Upper lobe of left lung (tissue), 6 donors: ENCODE results near the gene LAMA3. TPM values are rescaled to one million over a fixed set of nuclear protein-coding genes. Genes with fewer than 3 reads are reported as not detected.

Experiments
- ATAC-seq, 2 donors: fragments of 200-7000 bp; cut with Tn5 transposase; one replicate each; pipeline ENCODE4 v1.9.1; 2022; ENCODE audit warnings: mild to moderate bottlenecking in 2 of 2, moderate library complexity in 2 of 2; ENCODE audit not compliant: low FRiP score in 2 of 2
- DNase-seq, 2 donors: peaks; one replicate each; pipeline ENCODE4 v3.0.0-alpha.2; 2019 to 2020
- H3K27ac ChIP-seq, 4 donors: fragments of 200-600 bp; sonication (generic); one replicate each; pipeline ENCODE4 v1.5.1; 2016 to 2019
- H3K27me3 ChIP-seq, 4 donors: fragments of 200-600 bp; sonication (generic); one replicate each; pipeline ENCODE4 v1.5.1; 2017 to 2019
- H3K36me3 ChIP-seq, 4 donors: fragments of 200-600 bp; sonication (generic); one replicate each; pipeline ENCODE4 v1.5.1; 2016 to 2019
- H3K4me1 ChIP-seq, 4 donors: fragments of 200-600 bp; sonication (generic); one replicate each; pipeline ENCODE4 v1.5.1; 2018 to 2019
- H3K4me3 ChIP-seq, 4 donors: fragments of 200-600 bp; sonication (generic); one replicate each; pipeline ENCODE4 v1.5.1; 2017 to 2019; ENCODE audit warnings: mild to moderate bottlenecking in 2 of 4, moderate library complexity in 1 of 4
- H3K9me3 ChIP-seq, 4 donors: fragments of 200-600 bp; sonication (generic); one replicate each; pipeline ENCODE4 v1.5.1; 2018 to 2019
- CTCF ChIP-seq, 6 experiments: fragments of 450-650 bp in 4 of 6; fragments of 200-600 bp in 2 of 6; sonication (generic) in 2 of 6; IDR thresholded peaks; one replicate each; pipeline ENCODE4 v1.5.1; 2016 to 2019; ENCODE audit warnings: antibody characterized with exemption in 6 of 6
- EP300 ChIP-seq, 4 donors: sonication (generic); formaldehyde crosslinking; IDR thresholded peaks; one replicate each; pipeline ENCODE4 v1.5.1; 2017; ENCODE audit warnings: antibody characterized with exemption in 4 of 4, control low read depth in 2 of 4
- POLR2A ChIP-seq, 4 donors: fragments of 450-650 bp; IDR thresholded peaks; one replicate each; pipeline ENCODE4 v1.5.1; 2016 to 2017; ENCODE audit warnings: antibody characterized with exemption in 4 of 4, mild to moderate bottlenecking in 2 of 4
- POLR2AphosphoS5 ChIP-seq, 2 donors: sonication (generic); formaldehyde crosslinking; IDR thresholded peaks; one replicate each; pipeline ENCODE4 v1.5.1; 2017; ENCODE audit warnings: antibody characterized with exemption in 2 of 2
- WGBS, 2 donors: methylation state at CpG; one replicate each; pipeline ENCODE4 v1.1.5; 2017 to 2018; 5-methylcytosine and 5-hydroxymethylcytosine counted together
- total RNA-seq, 6 donors: library from RNA; depleted of rRNA in 4 of 6; stranded (reverse); fragments of >200 nt in 4 of 6; gene quantifications; one replicate each; pipeline versions ENCODE4 v1.1.0 to v1.2.1, GENCODE V29; 2016 to 2021
- donor health status: DM: no; HTN: no; CAD: no; lungs with moderate emphysema.
- donor health status: DM: no; HTN: yes; CAD: no; lungs with severe emphysema.

The LAMA3 gene
- total RNA-seq, 6 donors from 2014 or later: 88.2 to 202 (median 141) TPM

- Histone ChIP-seq H3K27me3 (no peaks in the 10 kb centered on the region), H3K9me3 (no peaks in the 10 kb centered on the region), H3K4me1 (no peaks in the 10 kb centered on the region), H3K27ac (no peak overlapping the region), H3K4me3 (no peak overlapping the region), H3K36me3 (no peaks in the 10 kb centered on the region)
- TF ChIP-seq POLR2AphosphoS5 (IDR thresholded peaks at IDR 0.05) (no peak), POLR2A (IDR thresholded peaks at IDR 0.05) (no peak), CTCF (IDR thresholded peaks at IDR 0.05) (no peak), EP300 (IDR thresholded peaks at IDR 0.05) (no peak)
- 50 to 98% methylated on average over 2 of the region's 2 CpGs for WGBS, 2 donors
- DNase-seq: no peak
- ATAC-seq: no peak
These were observed 11.8 kb downstream of the LAMA3 start for GRCh38 chr18:23701017-23701416.

GRCh38 chr18:23701544-23702064, 12.4 kb downstream of the LAMA3 start:
- ATAC-seq (no peak), DNase-seq (no peak)
- Histone ChIP-seq H3K9me3 (no peaks in the 10 kb centered on the region), H3K36me3 (no peaks in the 10 kb centered on the region), H3K4me3 (no peak overlapping the region), H3K27ac (no peak overlapping the region), H3K4me1 (no peaks in the 10 kb centered on the region), H3K27me3 (no peaks in the 10 kb centered on the region)
- WGBS, 2 donors: 84 to 85% methylated on average over 8 of the region's 8 CpGs
- TF ChIP-seq CTCF (IDR thresholded peaks at IDR 0.05) (no peak), EP300 (IDR thresholded peaks at IDR 0.05) (no peak), POLR2AphosphoS5 (IDR thresholded peaks at IDR 0.05) (no peak), POLR2A (IDR thresholded peaks at IDR 0.05) (no peak)

GRCh38 chr18:23702606-23703005, 13.4 kb downstream of the LAMA3 start:
- H3K4me3 ChIP-seq: no peak overlapping the region
- WGBS, 2 donors: 78 to 82% methylated on average over 4 of the region's 4 CpGs
- H3K9me3 ChIP-seq: peaks cover 0 to 9% (median 5%) of the 10 kb centered on the region in 4 donors
- no peaks in the 10 kb centered on the region for H3K36me3 ChIP-seq
- no peaks in the 10 kb centered on the region for H3K27me3 ChIP-seq
- no peaks in the 10 kb centered on the region for H3K4me1 ChIP-seq
- DNase-seq (no peak), ATAC-seq (no peak)
- H3K27ac ChIP-seq: no peak overlapping the region
- TF ChIP-seq EP300 (IDR thresholded peaks at IDR 0.05): no peak
- TF ChIP-seq CTCF (IDR thresholded peaks at IDR 0.05): no peak
- no peak for TF ChIP-seq POLR2AphosphoS5 (IDR thresholded peaks at IDR 0.05)
- TF ChIP-seq POLR2A (IDR thresholded peaks at IDR 0.05): no peak

- no peak for DNase-seq
- Histone ChIP-seq H3K4me1 (no peaks in the 10 kb centered on the region), H3K27ac (no peak overlapping the region), H3K9me3 (peaks cover 0 to 9% (median 5%) of the 10 kb centered on the region in 4 donors), H3K4me3 (no peak overlapping the region), H3K27me3 (no peaks in the 10 kb centered on the region), H3K36me3 (no peaks in the 10 kb centered on the region)
- WGBS, 2 donors: 52% methylated on average over 6 of the region's 6 CpGs
- TF ChIP-seq CTCF (IDR thresholded peaks at IDR 0.05): peak in 4 of 6 experiments; percentile 23 to 61 (median 59)
- TF ChIP-seq EP300 (IDR thresholded peaks at IDR 0.05): no peak
- ATAC-seq: peak; percentile 41 to 83
These were observed 14.1 kb downstream of the LAMA3 start for GRCh38 chr18:23703057-23703986.
